ENCODE data around the gene ASAP2. TPM values are rescaled to one million over a fixed set of nuclear protein-coding genes. Genes with fewer than 3 reads are reported as not detected.

Gene ASAP2
- total and polyA plus RNA-seq, 9 of the 15 experiments (the other 6 are each of a cell fraction or from before 2014, with no cell fraction given), result 0.06 to 4.3 (median 3.1) TPM

DNA sequence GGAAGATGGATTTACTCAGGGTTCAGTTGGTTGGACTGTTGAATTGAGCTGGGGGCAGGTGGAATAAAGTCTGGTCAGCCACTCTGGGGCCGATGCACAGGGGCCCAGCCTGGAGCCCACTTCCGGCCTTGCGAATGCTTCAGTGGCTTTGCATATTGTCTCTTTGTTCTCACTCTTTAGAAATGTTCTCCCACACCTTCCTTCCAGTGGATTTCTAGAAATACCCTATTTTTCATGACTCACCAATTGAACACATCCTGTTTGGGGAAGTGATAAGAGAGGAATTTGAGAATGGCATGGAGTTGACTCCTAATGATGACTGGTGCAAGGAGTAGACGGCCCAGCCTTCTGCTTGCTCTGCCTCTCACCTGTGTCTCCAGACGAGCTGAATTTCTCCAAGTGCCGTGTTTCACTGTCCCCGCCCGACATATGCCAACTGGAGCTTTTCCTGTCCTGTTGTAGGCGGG is 28.1 kb downstream of the ASAP2 start (continued):
- TF ChIP-seq SIRT6 (IDR thresholded peaks at IDR 0.05; ENCODE audit: low read depth, low read length), result no peak
- no peak for TF ChIP-seq ZC3H11A (IDR thresholded peaks at IDR 0.05; ENCODE audit: low read depth, low read length)
- no peak for TF ChIP-seq POLR3A (IDR thresholded peaks at IDR 0.05; ENCODE audit: borderline replicate concordance, extremely low read depth, insufficient read depth, insufficient read length)
- TF ChIP-seq ZNF24 (IDR thresholded peaks at IDR 0.05), result no peak
- no peak for TF ChIP-seq TCF7 (IDR thresholded peaks at IDR 0.05; ENCODE audit: borderline replicate concordance)
- no peak for TF ChIP-seq FUS (optimal IDR thresholded peaks at IDR 0.05; ENCODE audit: low read depth, low read length)
- TF ChIP-seq, protein P1, sequence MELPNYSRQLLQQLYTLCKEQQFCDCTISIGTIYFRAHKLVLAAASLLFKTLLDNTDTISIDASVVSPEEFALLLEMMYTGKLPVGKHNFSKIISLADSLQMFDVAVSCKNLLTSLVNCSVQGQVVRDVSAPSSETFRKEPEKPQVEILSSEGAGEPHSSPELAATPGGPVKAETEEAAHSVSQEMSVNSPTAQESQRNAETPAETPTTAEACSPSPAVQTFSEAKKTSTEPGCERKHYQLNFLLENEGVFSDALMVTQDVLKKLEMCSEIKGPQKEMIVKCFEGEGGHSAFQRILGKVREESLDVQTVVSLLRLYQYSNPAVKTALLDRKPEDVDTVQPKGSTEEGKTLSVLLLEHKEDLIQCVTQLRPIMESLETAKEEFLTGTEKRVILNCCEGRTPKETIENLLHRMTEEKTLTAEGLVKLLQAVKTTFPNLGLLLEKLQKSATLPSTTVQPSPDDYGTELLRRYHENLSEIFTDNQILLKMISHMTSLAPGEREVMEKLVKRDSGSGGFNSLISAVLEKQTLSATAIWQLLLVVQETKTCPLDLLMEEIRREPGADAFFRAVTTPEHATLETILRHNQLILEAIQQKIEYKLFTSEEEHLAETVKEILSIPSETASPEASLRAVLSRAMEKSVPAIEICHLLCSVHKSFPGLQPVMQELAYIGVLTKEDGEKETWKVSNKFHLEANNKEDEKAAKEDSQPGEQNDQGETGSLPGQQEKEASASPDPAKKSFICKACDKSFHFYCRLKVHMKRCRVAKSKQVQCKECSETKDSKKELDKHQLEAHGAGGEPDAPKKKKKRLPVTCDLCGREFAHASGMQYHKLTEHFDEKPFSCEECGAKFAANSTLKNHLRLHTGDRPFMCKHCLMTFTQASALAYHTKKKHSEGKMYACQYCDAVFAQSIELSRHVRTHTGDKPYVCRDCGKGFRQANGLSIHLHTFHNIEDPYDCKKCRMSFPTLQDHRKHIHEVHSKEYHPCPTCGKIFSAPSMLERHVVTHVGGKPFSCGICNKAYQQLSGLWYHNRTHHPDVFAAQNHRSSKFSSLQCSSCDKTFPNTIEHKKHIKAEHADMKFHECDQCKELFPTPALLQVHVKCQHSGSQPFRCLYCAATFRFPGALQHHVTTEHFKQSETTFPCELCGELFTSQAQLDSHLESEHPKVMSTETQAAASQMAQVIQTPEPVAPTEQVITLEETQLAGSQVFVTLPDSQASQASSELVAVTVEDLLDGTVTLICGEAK (IDR thresholded peaks at IDR 0.05), result no peak; the same call in 1 of the 2 replicates
- TF ChIP-seq, protein P1 (CRISPR knock-in tag; IDR thresholded peaks at IDR 0.05), result no peak
- TF ChIP-seq, protein P2, sequence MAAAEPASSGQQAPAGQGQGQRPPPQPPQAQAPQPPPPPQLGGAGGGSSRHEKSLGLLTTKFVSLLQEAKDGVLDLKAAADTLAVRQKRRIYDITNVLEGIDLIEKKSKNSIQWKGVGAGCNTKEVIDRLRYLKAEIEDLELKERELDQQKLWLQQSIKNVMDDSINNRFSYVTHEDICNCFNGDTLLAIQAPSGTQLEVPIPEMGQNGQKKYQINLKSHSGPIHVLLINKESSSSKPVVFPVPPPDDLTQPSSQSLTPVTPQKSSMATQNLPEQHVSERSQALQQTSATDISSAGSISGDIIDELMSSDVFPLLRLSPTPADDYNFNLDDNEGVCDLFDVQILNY (CRISPR knock-in tag; IDR thresholded peaks at IDR 0.05), result no peak
- TF ChIP-seq ILK (tag; IDR thresholded peaks at IDR 0.05; ENCODE audit: borderline replicate concordance, low read depth), result no peak
- TF ChIP-seq ZFP36 (IDR thresholded peaks at IDR 0.05; ENCODE audit: low read depth, low read length, partially characterized antibody), result no peak
- no peak for TF ChIP-seq ZFP30 (CRISPR knock-in tag; IDR thresholded peaks at IDR 0.05; ENCODE audit: borderline replicate concordance)
- TF ChIP-seq PCBP1 (IDR thresholded peaks at IDR 0.05; ENCODE audit: low read depth, low read length, poor library complexity, severe bottlenecking), result no peak
- no peak for TF ChIP-seq RFX7 (CRISPR knock-in tag; IDR thresholded peaks at IDR 0.05)
- TF ChIP-seq, protein P3, sequence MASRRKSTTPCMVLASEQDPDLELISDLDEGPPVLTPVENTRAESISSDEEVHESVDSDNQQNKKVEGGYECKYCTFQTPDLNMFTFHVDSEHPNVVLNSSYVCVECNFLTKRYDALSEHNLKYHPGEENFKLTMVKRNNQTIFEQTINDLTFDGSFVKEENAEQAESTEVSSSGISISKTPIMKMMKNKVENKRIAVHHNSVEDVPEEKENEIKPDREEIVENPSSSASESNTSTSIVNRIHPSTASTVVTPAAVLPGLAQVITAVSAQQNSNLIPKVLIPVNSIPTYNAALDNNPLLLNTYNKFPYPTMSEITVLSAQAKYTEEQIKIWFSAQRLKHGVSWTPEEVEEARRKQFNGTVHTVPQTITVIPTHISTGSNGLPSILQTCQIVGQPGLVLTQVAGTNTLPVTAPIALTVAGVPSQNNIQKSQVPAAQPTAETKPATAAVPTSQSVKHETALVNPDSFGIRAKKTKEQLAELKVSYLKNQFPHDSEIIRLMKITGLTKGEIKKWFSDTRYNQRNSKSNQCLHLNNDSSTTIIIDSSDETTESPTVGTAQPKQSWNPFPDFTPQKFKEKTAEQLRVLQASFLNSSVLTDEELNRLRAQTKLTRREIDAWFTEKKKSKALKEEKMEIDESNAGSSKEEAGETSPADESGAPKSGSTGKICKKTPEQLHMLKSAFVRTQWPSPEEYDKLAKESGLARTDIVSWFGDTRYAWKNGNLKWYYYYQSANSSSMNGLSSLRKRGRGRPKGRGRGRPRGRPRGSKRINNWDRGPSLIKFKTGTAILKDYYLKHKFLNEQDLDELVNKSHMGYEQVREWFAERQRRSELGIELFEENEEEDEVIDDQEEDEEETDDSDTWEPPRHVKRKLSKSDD (conservative IDR thresholded peaks at IDR 0.05; ENCODE audit: low read length), result no peak
- TF ChIP-seq HSF4 (CRISPR knock-in tag; IDR thresholded peaks at IDR 0.05; ENCODE audit: borderline replicate concordance), result no peak
- TF ChIP-seq HEY1 (CRISPR knock-in tag; IDR thresholded peaks at IDR 0.05; ENCODE audit: borderline replicate concordance), result no peak
